SK-N-SH treated with all-trans-retinoic acid at 6 μM for 48 hours (cell line): ENCODE results near the gene WBP11.

Experiments
- ATAC-seq: fragments of 200-7000 bp; cut with Tn5 transposase; 3 replicates; pipeline ENCODE4 v1.9.1; 2020; ENCODE audit warnings: mild to moderate bottlenecking, moderate library complexity
- ARNTL ChIP-seq: fragments of 450-650 bp; formaldehyde crosslinking; IDR thresholded peaks from 2 replicates; pipeline ENCODE4 v1.5.0; 2020; ENCODE audit warnings: low read depth, mild to moderate bottlenecking, moderate library complexity, borderline replicate concordance
- BACH2 ChIP-seq: fragments of 250-450 bp; sonication (Bioruptor Pico); IDR thresholded peaks from 2 replicates; pipeline ENCODE4 v1.9.0; 2021; ENCODE audit warnings: mild to moderate bottlenecking, borderline replicate concordance
- CSDC2 ChIP-seq: fragments of 250-450 bp; sonication (Bioruptor Pico); IDR thresholded peaks from 2 replicates; pipeline ENCODE4 v1.5.0; 2020; ENCODE audit warnings: mild to moderate bottlenecking, moderate library complexity
- CSRNP3 ChIP-seq: fragments of 250-450 bp; sonication (Bioruptor Pico); IDR thresholded peaks from 2 replicates; pipeline ENCODE4 v1.5.1; 2021; ENCODE audit warnings: mild to moderate bottlenecking, moderate library complexity
- ESRRG ChIP-seq: fragments of 250-450 bp; sonication (Bioruptor Pico); IDR thresholded peaks from 2 replicates; pipeline ENCODE4 v1.6.1; 2021; ENCODE audit warnings: mild to moderate bottlenecking
- GLIS3 ChIP-seq: fragments of 250-450 bp; sonication (Bioruptor Pico); IDR thresholded peaks from 2 replicates; pipeline ENCODE4 v1.5.0; 2020; ENCODE audit warnings: mild to moderate bottlenecking, moderate library complexity
- ISL1 ChIP-seq: fragments of 250-450 bp; sonication (Bioruptor Pico); IDR thresholded peaks from 2 replicates; pipeline ENCODE4 v2.1.2; 2022; ENCODE audit warnings: mild to moderate bottlenecking, moderate library complexity
- PPARA ChIP-seq: fragments of 250-450 bp; sonication (Bioruptor Pico); IDR thresholded peaks from 2 replicates; pipeline ENCODE4 v1.5.0; 2020; ENCODE audit warnings: mild to moderate bottlenecking, borderline replicate concordance
- RARB ChIP-seq: fragments of 250-450 bp; sonication (Bioruptor Pico); IDR thresholded peaks from 2 replicates; pipeline ENCODE4 v1.8.0; 2021; ENCODE audit warnings: mild to moderate bottlenecking, moderate library complexity
- SNAI2 ChIP-seq: fragments of 250-450 bp; sonication (Bioruptor Pico); IDR thresholded peaks from 2 replicates; pipeline ENCODE4 v1.5.0; 2020; ENCODE audit warnings: mild to moderate bottlenecking, moderate library complexity
- TCF4 ChIP-seq: fragments of 250-450 bp; sonication (Bioruptor Pico); IDR thresholded peaks from 2 replicates; pipeline ENCODE4 v1.8.0; 2021; ENCODE audit warnings: mild to moderate bottlenecking, moderate library complexity, borderline replicate concordance
- TOX ChIP-seq: fragments of 250-450 bp; sonication (Bioruptor Pico); IDR thresholded peaks from 2 replicates; pipeline ENCODE4 v1.8.0; 2021; ENCODE audit warnings: mild to moderate bottlenecking, moderate library complexity, borderline replicate concordance
- ZC3H10 ChIP-seq: fragments of 250-450 bp; sonication (Bioruptor Pico); IDR thresholded peaks from 2 replicates; pipeline ENCODE4 v1.5.1; 2021; ENCODE audit warnings: mild to moderate bottlenecking, moderate library complexity
- ZFP3 ChIP-seq: fragments of 250-450 bp; sonication (Bioruptor Pico); IDR thresholded peaks from 2 replicates; pipeline ENCODE4 v1.5.0; 2020; ENCODE audit warnings: mild to moderate bottlenecking, moderate library complexity
- ZNF565 ChIP-seq: fragments of 450-650 bp; formaldehyde crosslinking; conservative IDR thresholded peaks from 2 replicates; pipeline ENCODE4 v1.5.0; 2020; ENCODE audit warnings: low read depth, mild to moderate bottlenecking, moderate library complexity
- ZNF70 ChIP-seq: fragments of 450-650 bp; formaldehyde crosslinking; IDR thresholded peaks from 2 replicates; pipeline ENCODE4 v1.5.0; 2020; ENCODE audit warnings: mild to moderate bottlenecking, moderate library complexity
- ZNF8 ChIP-seq: fragments of 450-650 bp; formaldehyde crosslinking; IDR thresholded peaks from 2 replicates; pipeline ENCODE4 v1.5.0; 2020; ENCODE audit warnings: mild to moderate bottlenecking, moderate library complexity
- TF ChIP-seq, protein P1 (sequence below): fragments of 250-450 bp; sonication (Bioruptor Pico); IDR thresholded peaks from 2 replicates; pipeline ENCODE4 v1.8.0; 2021; ENCODE audit warnings: low read depth, mild to moderate bottlenecking, moderate library complexity, borderline replicate concordance
- TF ChIP-seq, protein P2 (sequence below): fragments of 250-450 bp; sonication (Bioruptor Pico); IDR thresholded peaks from 2 replicates; pipeline ENCODE4 v1.5.0; 2020; ENCODE audit warnings: mild to moderate bottlenecking, moderate library complexity
- TF ChIP-seq, protein P3 (sequence below): fragments of 250-450 bp; sonication (Bioruptor Pico); IDR thresholded peaks from 2 replicates; pipeline ENCODE4 v1.5.1; 2020; ENCODE audit warnings: low read depth, mild to moderate bottlenecking, moderate library complexity
- TF ChIP-seq, protein P4 (sequence below): fragments of 250-450 bp; sonication (Bioruptor Pico); IDR thresholded peaks from 2 replicates; pipeline ENCODE4 v1.8.0; 2020; ENCODE audit warnings: mild to moderate bottlenecking, moderate library complexity, borderline replicate concordance

The WBP11 gene

DNA sequence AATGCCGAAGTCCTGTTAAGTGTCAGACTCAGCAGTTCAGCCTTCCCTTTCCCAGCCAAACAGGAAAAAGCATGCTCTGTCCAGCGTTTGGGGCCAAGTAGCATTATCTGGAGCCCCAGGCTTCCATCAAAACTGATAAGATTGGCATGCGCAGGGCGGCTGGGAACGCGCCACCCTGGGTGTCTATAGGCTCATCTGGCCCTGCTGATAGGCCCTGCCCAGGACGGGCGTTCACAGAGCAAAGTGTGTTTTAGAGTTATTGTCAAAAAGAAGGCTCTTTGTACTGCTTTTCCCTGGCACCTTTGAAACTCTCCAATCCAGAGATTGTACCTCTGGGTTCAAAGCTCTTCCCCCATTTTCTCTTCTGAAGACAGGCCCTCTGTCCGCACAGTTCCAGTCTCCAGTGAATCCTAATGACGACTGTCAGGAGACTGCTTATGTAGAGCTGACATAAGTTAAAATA lies 40.2 kb upstream of the WBP11 start, which contains the start of gene ART4:
Gene ART4 (minus strand): TSS at position 102 of the 463 bp plus-strand sequence. CDS start 413 bp downstream, outside the sequence.
- TF ChIP-seq, protein P1, sequence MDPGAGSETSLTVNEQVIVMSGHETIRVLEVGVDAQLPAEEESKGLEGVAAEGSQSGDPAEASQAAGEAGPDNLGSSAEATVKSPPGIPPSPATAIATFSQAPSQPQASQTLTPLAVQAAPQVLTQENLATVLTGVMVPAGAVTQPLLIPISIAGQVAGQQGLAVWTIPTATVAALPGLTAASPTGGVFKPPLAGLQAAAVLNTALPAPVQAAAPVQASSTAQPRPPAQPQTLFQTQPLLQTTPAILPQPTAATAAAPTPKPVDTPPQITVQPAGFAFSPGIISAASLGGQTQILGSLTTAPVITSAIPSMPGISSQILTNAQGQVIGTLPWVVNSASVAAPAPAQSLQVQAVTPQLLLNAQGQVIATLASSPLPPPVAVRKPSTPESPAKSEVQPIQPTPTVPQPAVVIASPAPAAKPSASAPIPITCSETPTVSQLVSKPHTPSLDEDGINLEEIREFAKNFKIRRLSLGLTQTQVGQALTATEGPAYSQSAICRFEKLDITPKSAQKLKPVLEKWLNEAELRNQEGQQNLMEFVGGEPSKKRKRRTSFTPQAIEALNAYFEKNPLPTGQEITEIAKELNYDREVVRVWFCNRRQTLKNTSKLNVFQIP (CRISPR knock-in tag), result no peak
- no peak for TF ChIP-seq RARB
- no peak for TF ChIP-seq ISL1 (CRISPR knock-in tag)
- TF ChIP-seq, protein P2, sequence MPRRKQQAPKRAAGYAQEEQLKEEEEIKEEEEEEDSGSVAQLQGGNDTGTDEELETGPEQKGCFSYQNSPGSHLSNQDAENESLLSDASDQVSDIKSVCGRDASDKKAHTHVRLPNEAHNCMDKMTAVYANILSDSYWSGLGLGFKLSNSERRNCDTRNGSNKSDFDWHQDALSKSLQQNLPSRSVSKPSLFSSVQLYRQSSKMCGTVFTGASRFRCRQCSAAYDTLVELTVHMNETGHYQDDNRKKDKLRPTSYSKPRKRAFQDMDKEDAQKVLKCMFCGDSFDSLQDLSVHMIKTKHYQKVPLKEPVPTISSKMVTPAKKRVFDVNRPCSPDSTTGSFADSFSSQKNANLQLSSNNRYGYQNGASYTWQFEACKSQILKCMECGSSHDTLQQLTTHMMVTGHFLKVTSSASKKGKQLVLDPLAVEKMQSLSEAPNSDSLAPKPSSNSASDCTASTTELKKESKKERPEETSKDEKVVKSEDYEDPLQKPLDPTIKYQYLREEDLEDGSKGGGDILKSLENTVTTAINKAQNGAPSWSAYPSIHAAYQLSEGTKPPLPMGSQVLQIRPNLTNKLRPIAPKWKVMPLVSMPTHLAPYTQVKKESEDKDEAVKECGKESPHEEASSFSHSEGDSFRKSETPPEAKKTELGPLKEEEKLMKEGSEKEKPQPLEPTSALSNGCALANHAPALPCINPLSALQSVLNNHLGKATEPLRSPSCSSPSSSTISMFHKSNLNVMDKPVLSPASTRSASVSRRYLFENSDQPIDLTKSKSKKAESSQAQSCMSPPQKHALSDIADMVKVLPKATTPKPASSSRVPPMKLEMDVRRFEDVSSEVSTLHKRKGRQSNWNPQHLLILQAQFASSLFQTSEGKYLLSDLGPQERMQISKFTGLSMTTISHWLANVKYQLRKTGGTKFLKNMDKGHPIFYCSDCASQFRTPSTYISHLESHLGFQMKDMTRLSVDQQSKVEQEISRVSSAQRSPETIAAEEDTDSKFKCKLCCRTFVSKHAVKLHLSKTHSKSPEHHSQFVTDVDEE (CRISPR knock-in tag), result no peak
- no peak for TF ChIP-seq ARNTL (CRISPR knock-in tag)
- TF ChIP-seq TCF4 (CRISPR knock-in tag), result no peak
- TF ChIP-seq ZNF565 (CRISPR knock-in tag), result no peak
- TF ChIP-seq, protein P3, sequence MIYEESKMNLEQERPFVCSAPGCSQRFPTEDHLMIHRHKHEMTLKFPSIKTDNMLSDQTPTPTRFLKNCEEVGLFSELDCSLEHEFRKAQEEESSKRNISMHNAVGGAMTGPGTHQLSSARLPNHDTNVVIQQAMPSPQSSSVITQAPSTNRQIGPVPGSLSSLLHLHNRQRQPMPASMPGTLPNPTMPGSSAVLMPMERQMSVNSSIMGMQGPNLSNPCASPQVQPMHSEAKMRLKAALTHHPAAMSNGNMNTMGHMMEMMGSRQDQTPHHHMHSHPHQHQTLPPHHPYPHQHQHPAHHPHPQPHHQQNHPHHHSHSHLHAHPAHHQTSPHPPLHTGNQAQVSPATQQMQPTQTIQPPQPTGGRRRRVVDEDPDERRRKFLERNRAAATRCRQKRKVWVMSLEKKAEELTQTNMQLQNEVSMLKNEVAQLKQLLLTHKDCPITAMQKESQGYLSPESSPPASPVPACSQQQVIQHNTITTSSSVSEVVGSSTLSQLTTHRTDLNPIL (CRISPR knock-in tag), result no peak
- no peak for TF ChIP-seq CSDC2 (CRISPR knock-in tag)
- TF ChIP-seq SNAI2 (CRISPR knock-in tag), result no peak
- TF ChIP-seq PPARA, result no peak
- TF ChIP-seq, protein P4, sequence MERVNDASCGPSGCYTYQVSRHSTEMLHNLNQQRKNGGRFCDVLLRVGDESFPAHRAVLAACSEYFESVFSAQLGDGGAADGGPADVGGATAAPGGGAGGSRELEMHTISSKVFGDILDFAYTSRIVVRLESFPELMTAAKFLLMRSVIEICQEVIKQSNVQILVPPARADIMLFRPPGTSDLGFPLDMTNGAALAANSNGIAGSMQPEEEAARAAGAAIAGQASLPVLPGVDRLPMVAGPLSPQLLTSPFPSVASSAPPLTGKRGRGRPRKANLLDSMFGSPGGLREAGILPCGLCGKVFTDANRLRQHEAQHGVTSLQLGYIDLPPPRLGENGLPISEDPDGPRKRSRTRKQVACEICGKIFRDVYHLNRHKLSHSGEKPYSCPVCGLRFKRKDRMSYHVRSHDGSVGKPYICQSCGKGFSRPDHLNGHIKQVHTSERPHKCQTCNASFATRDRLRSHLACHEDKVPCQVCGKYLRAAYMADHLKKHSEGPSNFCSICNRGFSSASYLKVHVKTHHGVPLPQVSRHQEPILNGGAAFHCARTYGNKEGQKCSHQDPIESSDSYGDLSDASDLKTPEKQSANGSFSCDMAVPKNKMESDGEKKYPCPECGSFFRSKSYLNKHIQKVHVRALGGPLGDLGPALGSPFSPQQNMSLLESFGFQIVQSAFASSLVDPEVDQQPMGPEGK (CRISPR knock-in tag), result no peak
- no peak for TF ChIP-seq CSRNP3 (CRISPR knock-in tag)
- no peak for TF ChIP-seq ZNF70 (CRISPR knock-in tag)
- TF ChIP-seq ZNF8 (CRISPR knock-in tag), result no peak
- no peak for ATAC-seq

- ATAC-seq, result no peak
- TF ChIP-seq RARB (no peak), ARNTL (CRISPR knock-in tag) (no peak), ISL1 (CRISPR knock-in tag) (no peak), ZNF70 (CRISPR knock-in tag) (no peak), GLIS3 (CRISPR knock-in tag) (no peak), CSRNP3 (CRISPR knock-in tag) (no peak), TOX (CRISPR knock-in tag) (no peak), BACH2 (CRISPR knock-in tag) (no peak), ZC3H10 (CRISPR knock-in tag) (no peak), ESRRG (CRISPR knock-in tag) (no peak), ZNF565 (CRISPR knock-in tag) (no peak), ZFP3 (no peak), PPARA (no peak), SNAI2 (CRISPR knock-in tag) (no peak)
- TF ChIP-seq, protein P4 (CRISPR knock-in tag), result no peak
- TF ChIP-seq, protein P2 (CRISPR knock-in tag), result no peak
Observed at GRCh38 chr12:14842315-14842714, 39.0 kb upstream of the WBP11 start.
